Ramos (cell line): ENCODE measurements around the gene KRTCAP2.
"Not testable (repeated sequence)": the region's sequence is repeated elsewhere in the genome, so short reads cannot be mapped to it uniquely, and the experiment has no call there.

Experiments used
- in situ Hi-C: fragments of 300-500 bp; cut with MboI; formaldehyde crosslinking; loops from one replicate; pipeline ENCODE4 v1.14.3; 2022; ENCODE audit warnings: low sequenced_read_pairs; ENCODE audit not compliant: unreplicated experiment

KRTCAP2 gene

DNA sequence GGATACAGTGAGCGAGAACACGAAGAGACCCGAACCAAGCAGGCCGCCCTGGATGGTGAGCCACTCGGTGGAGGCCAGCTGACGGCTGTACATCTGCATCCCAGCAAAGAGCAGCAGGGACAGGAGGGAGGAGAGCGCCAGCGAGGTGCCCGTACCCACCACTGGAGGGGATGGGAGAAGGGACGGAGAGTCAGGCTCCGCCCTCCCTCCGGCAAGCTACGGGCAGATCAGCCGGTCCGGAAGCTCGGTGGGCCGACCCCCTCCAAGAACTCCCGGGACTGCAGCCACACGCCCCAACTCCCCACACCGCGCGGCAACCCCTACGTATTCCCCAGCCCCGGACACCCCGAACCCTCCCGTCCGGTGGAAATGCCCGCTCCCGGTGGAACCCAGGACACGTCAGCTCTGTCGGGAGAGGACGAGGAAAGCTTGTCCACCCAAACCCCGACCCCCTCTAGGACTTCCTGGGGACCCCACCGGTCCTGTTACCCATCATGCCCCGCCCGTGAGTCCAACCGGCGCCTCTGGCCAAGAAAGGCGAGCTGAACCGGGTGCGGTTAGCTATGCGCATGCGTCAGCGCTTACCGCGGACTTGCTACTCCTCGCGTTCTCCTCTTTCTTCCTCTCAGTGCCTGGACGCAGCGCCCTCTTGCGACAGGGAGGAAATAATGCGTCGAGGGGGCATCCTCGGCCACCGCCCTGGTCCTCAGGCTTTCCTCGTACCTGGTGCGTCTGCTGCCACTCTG, at the start of gene KRTCAP2:
TSS of gene KRTCAP2 (minus strand) at position 573 of the 746 bp plus-strand sequence. CDS start at position 493, 80 bp downstream.
- in situ Hi-C loops = no loop called here

DNA sequence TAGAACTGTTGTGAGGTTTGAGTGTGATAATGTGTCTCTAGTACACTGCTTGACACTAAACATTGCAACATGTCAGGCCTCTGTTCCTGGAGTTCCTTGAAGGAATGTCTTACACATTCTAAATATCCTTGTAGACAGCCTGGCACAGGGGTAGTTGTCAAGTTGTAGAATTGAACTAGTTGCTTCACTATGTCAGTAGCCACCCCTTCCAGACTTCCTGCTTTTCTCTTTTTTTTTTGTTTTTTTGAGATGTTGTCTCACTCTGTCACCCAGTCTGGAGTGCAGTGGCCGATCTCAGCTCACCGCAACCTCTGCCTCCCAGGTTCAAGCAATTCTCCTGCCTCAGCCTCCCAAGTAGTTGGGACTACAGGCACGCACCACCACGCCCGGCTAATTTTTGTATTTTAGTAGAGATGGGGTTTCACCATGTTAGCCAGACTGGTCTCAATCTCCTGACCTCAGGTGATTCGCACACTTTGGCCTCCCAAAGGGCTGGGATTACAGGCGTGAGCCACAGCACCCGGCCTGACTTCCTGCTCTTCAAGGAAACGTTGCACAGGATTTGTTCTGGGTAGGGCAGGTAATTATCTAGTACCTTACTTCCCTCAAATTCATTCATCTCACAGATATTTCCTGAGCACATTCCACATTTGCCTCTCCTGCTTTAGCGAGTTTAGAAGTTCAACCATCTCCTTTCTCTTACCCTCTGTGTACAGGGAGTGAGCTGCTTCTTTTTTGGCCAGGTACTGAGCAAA, 47.3 kb upstream of the KRTCAP2 start:
- in situ Hi-C loops = not testable (repeated sequence)

DNA sequence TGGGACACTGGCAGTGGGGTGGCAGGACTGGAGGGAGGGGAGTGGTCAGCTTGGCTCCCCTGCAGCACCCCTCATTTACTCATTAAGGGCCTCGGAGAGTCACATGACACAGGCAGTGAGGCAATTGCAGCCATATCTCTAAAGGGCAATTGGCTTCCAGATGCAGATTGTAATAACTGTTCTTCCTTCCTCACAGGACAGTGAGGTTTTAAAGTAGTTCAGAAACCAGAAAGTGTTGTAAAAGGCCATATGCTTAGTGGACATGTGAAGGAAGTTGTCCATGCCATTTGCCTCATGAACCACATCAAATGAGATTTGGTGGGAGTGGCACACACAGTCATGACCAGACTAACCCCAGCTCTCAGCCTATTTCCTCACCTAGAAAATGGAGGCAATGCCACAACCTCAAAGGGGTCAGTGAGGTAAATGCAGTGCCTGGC, 46.5 kb upstream of the KRTCAP2 start:
- in situ Hi-C loops = no loop called here

DNA sequence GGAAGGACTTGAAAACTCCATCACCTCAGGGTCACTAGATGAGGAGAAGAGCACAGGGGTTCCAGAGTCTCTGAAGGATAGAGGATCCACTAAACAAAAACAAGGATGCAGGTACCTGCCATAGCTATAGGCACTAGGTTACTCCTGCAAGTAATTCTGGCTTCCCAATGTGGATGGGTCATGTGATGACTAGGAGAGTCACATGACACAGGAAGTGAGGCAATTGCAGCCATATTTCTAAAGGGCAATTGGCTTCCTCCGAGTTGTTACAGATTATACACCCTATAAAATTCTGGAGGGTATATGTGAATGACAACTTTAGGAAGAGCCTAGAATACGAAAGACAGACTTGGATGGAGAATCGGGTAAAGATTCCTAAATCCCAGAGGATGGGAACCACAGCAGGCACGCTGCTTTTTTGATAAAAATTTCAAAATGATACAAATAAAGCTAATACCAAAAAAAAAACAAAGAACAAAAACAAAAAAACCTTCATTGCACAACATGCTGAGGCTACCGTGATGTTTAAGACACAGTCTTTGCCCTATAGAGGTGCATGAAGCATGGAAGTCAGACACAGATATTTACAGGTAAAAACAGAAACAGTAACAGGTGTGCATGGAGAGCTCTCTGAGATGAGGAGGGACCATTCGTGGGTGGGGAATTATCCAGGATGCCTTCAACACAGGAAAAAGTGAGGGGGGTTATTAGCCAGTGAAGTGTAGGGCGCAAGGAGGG, 45.9 kb upstream of the KRTCAP2 start:
- in situ Hi-C loops = no loop called here

DNA sequence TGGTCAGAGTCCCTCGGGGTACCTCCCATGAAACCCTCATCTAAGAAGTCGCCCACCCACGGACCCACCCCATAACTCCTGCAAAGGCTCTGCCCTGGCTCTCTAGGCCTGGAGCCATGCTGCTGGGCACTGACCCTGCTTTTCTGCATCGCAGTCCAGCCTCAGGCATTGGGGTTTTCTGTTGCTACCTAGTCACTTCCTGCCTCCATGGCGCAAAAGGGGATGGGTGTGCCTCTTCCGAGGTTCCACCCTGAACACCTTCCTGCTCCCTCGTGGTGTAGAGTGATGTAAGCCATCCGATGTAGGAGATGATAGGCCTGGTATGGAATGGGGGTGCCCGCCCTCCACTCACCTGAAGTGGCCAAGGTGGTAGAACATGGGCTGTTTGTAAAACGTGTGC, 41.6 kb upstream of the KRTCAP2 start:
- in situ Hi-C loops = not testable (repeated sequence)

DNA sequence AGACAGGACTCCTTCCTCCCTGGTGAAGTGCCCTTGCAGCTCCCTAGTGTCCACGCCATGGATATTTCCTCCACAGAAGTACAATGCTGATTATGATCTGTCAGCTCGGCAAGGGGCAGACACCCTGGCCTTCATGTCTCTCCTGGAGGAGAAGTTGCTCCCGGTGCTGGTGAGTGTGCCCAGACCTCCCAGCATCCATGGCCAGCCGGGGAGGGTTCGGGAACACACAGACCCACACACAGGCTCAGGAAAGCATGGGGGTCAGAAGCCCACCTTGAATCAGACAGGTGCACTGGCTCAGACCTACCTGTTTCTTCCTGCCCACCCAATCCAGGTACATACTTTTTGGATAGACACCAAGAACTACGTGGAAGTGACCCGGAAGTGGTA, 38.9 kb upstream of the KRTCAP2 start:
- in situ Hi-C loops = not testable (repeated sequence)

DNA sequence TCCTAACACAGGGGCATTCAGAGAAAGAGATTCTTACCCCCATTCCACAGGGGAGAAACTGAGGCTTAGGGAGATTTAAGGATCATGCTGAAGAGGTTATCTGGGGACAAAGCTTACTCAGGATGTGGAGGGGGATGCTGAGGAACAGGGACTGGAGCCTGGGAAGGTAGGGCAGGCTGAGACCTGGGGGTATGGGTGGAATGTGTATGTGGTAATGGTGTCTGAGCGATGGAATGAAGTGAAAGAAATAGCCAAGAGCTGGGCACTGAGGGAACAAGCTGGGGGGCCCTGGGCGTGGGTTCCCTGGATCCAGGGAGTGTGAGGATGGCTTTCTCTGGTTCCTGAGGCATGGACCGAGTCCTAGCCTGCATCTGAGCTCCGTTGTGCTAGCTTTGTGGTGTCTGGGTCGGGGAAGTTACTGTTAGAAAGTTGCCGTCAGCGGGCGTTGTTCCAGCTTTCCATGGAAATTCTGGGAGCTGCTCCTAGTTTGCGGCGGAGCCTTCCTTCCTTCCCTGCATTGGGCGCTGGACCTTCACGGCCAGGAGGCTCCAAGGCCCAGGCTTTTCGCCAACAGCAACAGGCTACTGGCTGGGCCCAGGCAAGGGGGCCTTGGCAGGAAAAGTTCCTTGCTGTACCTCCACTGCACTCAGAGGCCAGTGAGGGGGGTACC, 38.4 kb upstream of the KRTCAP2 start:
- in situ Hi-C loops = not testable (repeated sequence)

DNA sequence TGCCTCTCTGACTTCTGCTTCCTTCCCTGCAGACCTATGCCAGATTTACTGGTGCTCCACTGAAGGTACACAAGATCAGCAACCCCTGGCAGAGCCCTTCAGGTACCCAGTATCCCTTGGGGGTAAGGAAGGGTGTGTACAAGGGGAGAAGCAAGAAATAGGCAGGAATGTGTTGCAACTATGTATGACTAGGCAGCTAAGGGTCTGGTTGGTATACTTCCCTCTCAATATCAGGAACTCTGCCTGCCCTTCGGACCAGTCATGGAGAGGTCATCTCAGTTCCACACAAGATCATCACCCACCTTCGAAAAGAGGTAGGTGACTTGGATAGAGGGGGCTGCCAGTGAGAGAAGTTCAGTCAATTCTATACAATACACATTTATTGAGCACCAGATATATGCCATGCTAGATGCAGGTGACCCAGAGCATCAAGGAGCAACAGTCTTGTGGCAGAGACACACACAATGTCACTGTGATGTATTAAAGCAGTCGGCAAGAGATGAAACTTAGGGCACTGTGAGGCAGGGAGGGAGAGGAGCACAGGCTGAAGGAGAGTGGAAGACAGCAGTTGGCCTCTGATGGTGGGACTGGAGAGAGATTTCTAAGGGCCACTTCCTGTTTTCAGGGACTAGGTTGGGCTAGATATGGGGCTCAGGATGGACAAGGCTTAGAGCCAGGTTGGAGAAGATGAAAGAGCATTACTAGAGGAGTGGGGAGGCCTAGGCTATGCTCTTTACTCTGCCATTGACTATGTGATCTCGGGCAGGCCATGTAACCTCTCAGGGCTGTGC, 37.4 kb upstream of the KRTCAP2 start:
- in situ Hi-C loops = no loop called here

DNA sequence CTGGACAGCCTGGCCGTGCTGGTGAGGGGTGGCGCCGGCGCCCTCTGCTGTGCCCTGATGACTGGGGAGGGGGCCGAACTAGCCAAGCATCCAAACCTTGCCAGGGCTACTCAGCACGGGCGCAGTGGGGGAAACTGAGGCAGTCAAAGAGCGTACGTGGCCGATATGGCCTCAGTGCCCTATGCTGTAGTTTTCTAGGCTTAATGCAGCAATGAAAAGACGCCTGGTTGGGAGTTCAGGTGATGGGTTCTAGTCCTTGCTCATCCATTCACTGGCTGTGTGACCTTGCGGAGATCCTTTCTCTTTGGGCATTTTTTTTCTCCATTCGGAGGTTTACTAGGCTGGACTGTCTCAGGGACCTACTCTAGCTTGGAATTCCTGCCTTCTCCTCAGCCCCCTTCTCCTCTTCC, 36.2 kb upstream of the KRTCAP2 start:
- in situ Hi-C loops = loop anchor here (10.0 kb wide), 1 partner anchor 385 kb away; no protein-coding TSS in a partner anchor

DNA sequence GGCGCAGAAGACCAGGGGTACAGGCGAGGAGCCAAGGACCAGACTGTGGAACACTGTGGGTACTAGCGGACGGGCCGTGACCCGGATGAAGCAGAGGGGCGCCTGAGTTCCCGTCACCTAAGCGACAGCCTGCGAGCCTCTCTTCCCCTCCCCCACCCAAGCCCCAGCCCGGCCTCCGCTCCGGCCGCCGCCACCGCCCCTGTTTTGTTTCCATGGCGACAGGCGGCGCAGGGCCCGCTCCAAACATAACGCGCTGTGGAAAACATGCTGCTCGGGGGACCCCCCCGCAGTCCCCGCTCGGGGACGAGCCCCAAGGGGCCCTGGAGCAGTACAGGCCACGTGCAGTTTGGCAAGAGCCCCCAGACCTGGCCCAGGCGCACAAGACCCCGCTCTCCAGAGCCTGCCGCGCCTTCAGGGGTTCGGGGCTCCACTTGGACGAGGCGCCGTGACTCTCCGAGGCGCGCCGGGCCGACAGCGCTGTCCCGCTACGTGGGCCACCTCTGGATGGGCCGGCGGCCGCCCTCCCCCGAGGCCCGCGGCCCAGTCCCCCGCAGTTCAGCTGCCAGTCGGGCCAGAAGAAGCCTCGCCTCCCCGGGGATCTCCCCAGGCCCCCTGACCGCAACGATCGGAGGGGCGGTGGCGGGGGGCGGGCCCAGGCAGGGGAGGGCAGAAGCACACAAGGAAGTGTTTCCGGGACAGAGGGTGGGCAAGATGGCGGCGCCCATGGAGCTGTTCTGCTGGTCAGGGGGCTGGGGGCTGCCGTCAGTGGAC, 35.6 kb upstream of the KRTCAP2 start, which contains the start of gene MTX1:
TSS of gene MTX1 (plus strand) at position 155 of the 771 bp plus-strand sequence. CDS start at position 265, 110 bp downstream.
- in situ Hi-C loops = loop anchor here (10.0 kb wide), 1 partner anchor 386 kb away; no protein-coding TSS in a partner anchor

DNA sequence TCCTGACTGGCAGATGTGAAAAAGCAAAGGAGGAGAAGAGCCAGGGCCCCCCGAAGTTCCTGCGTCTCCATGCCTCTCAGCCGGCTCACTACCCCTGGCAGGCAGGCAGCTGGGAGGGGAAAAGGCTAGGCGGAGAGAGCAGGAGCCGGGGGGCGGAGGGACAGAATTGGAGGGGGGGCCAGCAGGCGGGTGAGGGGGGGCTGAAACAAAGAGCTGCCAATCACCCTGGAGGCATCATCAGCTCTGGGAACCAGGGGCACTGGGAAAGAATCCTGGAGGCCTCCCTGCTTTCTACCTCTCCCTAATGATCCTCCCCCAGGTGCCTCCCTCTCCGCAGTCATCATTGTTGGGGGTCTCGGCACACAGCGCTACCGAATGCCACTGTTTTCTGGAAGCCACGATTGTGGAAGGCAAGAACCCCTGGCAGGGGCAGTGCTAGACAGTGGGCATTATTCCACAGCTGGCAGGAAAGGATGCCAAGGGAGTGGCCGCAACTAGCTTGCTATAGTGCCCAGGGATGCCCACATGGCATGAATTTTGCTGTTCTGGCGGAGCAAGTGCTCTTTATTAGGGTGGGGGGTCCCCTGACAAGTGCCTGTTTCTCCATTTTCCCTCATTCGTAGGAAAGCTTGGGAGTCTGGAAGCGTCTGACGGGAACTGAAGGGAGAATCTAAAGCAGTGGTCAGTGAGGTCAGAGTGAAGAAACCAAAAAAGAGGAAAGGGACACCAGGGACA, 34.9 kb upstream of the KRTCAP2 start, which contains the start of gene THBS3:
TSS of gene THBS3 (minus strand) at position 92 of the 735 bp plus-strand sequence. CDS start at position 71, 21 bp downstream.
- in situ Hi-C loops = loop anchor here (10.0 kb wide), 1 partner anchor 387 kb away; no protein-coding TSS in a partner anchor

DNA sequence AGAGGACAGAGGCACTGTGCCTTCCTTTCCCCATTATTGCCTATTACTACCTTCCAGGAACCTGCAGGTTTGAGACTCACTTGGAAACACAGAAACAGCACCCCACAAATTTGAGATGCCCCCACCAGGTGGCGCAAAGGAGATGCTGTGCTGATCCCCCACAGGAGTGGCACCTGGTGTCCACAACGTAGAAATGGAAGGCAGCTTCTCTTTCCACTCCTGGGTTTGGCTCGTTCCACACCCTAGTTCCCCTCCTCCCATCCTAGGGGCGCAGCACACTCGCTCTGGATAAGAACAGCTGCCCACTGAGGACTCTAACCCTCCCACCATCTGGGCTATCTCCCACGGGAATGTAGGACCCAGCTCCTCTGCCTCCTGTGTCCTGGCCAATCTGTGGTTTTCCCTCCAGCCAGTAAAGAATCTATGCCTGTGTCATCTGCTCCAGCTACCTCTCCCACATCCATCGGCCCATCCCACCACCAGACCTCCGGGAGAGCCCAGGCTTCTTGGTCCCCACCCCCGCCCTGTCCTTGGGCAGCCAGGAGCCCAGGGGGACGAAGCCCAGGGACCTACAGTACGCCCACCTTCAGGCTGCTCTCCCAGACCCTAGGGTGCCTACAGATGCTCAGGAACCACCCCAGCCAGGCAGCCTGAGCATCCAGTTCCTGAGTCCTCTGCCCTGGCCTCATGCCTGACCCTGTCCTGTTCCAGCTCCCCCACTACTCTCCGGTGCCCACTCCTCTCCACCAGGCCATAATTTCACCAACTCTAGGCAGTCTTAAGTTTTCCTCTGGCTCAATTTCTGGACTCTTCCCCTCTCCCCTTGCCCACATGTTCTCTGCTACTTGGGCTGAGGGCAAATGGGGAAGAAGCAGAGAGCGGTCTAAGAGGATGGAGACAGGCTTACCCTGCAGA, 34.0 kb upstream of the KRTCAP2 start:
- in situ Hi-C loops = loop anchor here (10.0 kb wide), 1 partner anchor 388 kb away; no protein-coding TSS in a partner anchor

DNA sequence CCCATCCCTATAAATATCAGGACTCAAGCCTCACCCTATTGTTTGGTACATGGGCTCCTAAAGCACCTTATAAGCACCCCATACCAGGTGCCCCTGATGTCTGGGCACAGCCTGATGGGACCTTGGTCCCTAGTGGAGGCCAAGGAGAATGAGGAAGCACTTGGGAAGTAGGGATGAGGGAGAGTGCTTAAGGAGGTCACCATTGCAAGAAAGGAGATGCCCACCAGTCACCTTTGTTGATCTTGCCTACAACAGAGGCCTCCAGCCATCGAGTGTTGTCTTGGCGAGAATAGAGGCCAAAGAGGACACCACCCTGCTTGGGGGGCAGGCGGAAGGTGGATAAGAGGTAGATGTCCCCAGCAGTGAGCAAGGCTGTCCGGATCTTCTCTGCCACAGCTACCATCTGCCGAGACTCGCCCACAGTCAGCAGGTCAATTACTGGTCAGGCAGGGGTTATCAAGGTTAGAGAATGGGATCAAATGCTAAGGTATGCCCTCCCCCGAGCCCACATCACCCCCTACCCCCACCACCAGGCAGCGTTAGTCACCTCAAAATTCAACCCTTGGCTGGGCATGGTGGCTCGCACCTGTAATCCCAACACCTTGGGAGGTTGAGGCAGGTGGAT, 33.0 kb upstream of the KRTCAP2 start:
- in situ Hi-C loops = loop anchor here (10.0 kb wide), 1 partner anchor 389 kb away; no protein-coding TSS in a partner anchor

DNA sequence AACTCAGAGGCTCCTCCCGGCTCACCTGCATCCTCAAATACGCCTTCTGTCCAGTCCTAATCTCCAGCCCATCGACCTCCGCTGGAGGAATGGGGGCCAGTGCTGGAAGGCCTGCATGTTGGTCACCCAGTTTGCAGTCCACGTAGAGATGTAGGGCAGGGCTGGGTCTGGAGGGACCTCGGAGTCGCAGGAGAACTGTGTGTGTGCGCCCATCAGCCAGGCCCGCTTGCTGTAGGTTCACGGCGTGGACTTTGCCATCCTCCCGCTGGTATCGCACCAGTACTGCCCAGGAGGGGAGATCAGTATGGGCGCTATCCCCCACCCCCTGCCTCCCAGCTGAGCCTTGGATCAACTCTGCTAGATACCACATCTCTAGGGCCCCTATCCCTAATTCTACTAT, 31.9 kb upstream of the KRTCAP2 start:
- in situ Hi-C loops = loop anchor here (10.0 kb wide), 1 partner anchor 390 kb away; no protein-coding TSS in a partner anchor

DNA sequence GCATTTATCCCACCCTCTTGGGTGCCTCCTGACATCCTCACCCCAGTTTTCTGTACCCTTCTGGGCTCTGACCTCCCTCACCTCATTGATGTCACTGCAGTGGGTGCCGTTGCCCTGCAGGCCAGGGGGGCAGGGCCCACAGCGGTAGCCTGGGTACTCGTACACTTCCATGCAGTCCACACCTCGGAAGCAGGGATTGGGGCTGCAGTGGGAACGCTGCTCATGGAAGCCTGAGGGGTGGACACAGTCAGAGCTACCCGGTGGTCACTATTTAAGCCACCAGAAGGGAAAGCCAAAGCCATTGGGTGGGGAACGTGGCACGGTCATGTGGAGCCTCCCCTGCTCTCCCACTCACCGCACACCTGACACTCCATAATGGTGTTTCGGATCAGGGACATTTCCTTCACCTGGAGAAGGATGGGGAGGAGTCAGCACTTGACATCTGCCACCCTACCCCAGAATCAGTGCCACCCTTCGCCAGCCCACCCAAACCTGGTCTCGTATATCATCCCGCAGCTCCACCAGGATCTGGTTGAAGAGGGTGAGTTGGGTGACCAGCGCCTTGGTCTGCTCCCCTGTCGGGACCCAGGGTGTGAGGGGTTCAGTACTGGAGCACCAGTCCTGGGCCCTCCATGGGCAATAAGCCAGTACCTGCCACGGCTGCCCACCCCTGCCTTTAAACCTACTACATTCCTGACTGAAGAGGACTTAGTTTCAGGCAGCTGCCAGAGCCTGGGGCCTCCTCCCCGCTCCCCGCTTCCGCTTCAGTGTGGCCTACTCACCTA, 29.8 kb upstream of the KRTCAP2 start:
- in situ Hi-C loops = loop anchor here (10.0 kb wide), 1 partner anchor 392 kb away; no protein-coding TSS in a partner anchor
